Putamen (tissue), 1 donor: ENCODE results near the gene REM1.

Source experiments
- DNase-seq: peaks from one replicate; pipeline ENCODE4 v3.0.0-alpha.2; 2016; ENCODE audit warnings: low spot score

The REM1 gene

DNA sequence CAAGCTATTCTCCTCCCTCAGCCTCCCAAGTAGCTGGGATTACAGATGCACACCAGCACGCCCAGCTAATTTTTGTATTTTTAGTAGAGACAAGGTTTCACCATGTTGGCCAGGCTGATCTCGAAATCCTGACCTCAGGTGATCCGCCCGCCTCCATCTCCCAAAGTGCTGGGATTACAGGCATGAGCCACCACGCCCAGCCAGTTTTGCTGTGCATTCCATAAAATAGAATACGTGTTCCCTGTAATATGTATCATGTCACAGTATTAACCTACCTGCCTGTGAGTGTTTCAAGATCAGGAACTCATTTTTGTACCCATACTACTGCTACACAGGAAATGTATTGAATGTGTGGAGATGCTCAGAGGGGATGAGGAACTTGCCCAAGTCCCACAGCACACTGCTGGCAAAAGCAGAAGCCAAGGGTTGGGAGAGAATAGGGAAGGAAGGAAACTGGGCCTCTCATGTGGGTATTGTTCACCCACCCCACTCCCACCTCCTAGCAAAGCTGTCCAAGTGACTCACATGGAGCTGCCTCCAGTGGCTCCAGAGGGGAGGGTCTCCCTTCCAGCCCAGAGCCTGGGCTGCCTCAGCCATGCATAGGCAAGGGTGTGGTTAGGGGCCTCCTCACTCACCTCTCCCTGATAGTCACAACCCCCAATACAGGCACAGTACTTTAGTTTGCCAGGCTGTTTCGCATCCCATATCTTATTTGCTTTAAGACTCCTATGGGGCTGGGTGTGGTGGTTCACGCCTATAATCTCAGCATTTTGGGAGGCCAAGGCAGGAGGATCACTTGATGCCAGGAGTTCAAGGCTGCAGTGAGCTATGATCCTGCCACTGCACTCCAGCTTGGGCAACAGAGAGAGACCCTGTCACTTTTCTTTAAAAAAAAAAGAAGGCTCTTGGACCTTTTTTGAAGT lies 48.5 kb downstream of the REM1 start:
- no peak for DNase-seq

DNA sequence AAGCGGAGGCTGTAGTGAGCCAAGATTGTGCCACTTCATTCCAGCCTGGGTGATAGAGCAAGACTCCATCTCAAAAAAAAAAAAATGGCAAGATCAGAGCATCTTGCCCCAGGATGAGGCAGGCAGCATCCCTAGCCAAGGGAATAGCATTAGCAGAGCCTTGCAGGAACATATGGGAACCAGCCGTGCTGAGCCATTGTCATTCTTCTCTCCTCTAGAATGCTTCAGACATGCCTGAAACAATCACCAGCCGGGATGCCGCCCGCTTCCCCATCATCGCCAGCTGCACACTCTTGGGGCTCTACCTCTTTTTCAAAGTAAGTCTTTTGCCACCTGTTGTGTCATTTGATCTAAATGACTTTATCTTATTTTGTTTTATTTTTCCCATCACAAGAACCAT lies 52.2 kb downstream of the REM1 start:
- DNase-seq, result no peak
